ENCODE measurements around the gene RASL10B.
"Not testable (repeated sequence)": the region's sequence is repeated elsewhere in the genome, so short reads cannot be mapped to it uniquely, and the experiment has no call there.

RASL10B gene, protein sequence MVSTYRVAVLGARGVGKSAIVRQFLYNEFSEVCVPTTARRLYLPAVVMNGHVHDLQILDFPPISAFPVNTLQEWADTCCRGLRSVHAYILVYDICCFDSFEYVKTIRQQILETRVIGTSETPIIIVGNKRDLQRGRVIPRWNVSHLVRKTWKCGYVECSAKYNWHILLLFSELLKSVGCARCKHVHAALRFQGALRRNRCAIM

GRCh38 chr17:35731239-35731916 is at the start of gene RASL10B:
Gene RASL10B, plus strand, starts transcription at chr17:35731639. Its CDS starts 3,546 bp downstream, at chr17:35735185.
- no peak for DNase-seq (ENCODE audit: low read depth)

DNA sequence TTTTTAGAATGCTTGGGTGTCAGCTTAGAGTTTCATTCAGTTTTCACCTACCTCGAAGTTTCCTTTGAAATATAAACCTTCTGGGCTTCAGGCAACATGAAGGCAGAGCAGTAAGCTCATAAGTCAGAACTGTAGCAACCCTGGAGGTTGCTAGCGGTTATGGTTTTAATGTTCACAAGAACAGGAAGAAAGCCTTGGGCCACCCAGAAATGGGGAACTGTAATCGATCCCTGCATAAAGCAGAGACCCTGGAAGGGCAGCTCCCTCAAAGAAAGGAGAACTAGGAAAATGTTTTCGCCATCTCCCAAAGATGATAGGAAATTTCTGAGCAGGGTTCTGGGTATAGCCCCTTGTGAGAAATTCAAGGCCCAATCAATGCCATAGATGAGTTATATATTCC is 47.8 kb upstream of the RASL10B start:
- DNase-seq (ENCODE audit: low read depth) = no peak

- DNase-seq (ENCODE audit: low read depth) = no peak
These were observed 47.2 kb upstream of the RASL10B start for GRCh38 chr17:35684055-35684802.

DNA sequence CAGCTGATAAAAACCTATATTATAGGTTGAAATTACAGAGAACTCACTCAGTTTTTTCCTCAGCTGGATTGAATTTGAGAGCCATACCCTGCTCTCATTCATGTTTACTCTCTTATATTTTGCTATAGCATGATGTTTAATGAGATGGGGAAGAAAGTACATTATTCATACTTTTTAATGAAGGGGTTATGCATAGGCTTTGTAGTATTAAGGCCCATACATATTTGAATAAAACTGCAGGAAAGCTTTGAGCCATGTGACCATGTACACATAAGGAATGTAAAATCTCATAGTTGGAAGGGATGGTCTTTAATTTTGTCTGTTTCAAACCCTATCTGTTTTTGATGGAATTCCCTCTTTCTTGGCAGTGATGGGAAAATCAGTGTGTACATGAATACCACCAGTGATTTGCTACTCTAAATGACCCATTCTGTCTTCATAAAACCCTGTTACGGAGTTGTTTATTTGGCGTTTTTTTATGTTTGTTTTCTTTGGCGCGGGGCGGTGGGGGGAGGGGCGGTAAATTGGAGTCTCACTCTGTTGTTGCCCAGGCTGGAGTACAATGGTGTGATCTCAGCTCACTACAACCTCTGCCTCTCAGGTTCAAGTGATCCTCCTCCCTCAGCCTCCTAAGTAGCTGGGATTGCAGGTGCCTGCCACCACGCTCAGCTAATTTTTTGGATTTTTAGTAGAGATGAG is 38.8 kb upstream of the RASL10B start:
- no peak for DNase-seq (ENCODE audit: low read depth)

DNA sequence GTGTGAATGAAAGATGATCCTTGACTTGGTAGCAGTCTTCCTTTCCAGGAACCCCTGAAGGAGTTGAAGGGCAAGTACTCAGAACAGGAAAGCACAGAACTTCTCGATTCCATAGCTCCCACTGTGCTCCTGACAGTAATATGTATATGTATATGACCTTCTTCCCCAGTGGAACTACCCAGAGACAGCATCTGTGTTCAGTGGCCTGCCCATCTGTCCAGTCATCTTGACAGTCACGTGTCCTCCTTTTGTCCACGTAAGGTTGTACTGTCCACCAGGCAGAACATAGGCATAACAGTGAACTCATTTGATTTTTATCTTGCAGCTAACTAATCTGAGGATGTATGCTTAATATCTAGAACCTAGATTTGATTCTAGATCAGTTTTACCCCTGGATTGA is 37.8 kb upstream of the RASL10B start:
- no peak for DNase-seq (ENCODE audit: low read depth)

- no peak for DNase-seq (ENCODE audit: low read depth)
These were observed 36.5 kb upstream of the RASL10B start for GRCh38 chr17:35694906-35695305.

DNA sequence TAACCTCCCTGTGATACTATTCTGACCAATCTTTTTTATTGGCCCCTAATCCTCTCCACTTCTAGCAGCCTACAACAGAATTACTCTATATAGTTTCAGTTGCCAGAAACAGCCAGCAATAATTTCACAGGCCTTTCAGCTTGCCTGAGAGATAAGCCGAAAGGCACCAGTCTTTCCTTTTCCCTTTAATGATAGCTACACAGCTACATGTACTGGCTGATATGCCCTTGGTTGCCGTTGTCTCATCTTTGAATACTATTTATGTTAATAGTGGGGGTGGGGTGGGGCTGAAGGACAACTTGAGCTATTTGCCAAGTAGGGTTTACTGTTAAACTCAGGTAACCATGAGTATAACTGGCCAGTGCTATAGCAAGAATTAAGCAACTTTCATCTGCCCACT is 35.8 kb upstream of the RASL10B start:
- no peak for DNase-seq (ENCODE audit: low read depth)

DNA sequence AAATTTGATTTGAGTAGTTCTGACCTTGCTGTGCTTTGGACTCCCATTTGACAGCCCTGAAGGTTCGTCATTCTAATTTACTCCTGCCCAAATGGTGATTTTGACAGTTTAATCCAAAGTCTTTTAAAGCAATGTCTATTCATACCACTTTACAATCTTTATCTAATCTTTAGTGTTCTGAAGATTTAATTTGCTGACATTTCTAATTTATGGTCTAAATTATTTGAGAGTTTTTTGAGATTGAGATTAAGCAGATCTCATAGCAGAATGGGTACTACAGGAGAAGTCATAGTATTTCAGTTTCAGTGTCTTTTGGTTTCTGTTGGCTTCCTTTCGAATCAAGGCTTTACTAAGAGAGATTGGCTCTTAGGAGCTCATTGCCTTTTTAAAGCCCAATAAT is 32.6 kb upstream of the RASL10B start:
- DNase-seq (ENCODE audit: low read depth) = no peak

- DNase-seq (ENCODE audit: low read depth) = no peak
These were observed 31.3 kb upstream of the RASL10B start for GRCh38 chr17:35700150-35700549.

GRCh38 chr17:35701491-35701890 is 29.9 kb upstream of the RASL10B start:
- no peak for DNase-seq (ENCODE audit: low read depth)

GRCh38 chr17:35703308-35703707 is 28.1 kb upstream of the RASL10B start:
- DNase-seq (ENCODE audit: low read depth) = not testable (repeated sequence)

- no peak for DNase-seq (ENCODE audit: low read depth)
These were observed 26.2 kb upstream of the RASL10B start for GRCh38 chr17:35705230-35705629.

DNA sequence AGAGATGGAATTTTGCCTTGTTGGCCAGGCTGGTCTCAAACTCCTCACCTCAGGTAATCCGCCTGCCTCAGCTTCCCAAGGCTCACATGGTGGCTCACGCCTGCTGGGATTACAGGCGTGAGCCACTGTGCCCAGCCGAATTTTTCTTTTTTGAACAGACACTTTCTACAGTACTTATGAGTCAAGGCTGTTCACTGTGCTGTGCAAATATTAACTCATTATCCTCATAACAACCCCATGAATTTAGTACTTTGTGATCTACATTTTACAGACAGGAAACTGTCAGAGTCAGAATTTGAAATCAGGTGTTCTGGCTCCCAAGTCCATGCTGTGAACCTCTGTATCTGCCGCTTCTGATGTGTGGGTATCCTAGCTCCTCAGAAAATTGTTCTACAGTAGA is 25.7 kb upstream of the RASL10B start:
- DNase-seq (ENCODE audit: low read depth) = no peak

- DNase-seq (ENCODE audit: low read depth) = no peak
These were observed 23.3 kb upstream of the RASL10B start for GRCh38 chr17:35708149-35708548.

DNA sequence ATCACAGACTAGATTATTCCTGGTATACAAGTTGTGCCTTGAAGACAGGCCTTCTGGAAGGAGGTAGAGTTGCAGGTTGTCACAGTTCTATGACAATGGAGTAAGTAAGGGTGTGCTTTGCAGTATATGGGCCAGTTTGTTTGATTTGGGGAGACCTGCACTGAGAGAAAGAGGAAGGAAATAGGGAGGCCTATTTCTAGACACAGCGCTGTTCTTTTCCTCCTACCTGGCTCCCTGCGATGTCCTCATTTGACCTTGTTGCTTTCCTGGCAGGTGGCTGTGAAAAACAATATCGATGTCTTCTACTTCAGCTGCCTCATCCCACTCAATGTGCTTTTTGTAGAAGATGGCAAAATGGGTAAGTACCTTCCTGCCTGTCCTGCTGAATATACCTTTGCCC is 22.5 kb upstream of the RASL10B start:
- DNase-seq (ENCODE audit: low read depth) = no peak

DNA sequence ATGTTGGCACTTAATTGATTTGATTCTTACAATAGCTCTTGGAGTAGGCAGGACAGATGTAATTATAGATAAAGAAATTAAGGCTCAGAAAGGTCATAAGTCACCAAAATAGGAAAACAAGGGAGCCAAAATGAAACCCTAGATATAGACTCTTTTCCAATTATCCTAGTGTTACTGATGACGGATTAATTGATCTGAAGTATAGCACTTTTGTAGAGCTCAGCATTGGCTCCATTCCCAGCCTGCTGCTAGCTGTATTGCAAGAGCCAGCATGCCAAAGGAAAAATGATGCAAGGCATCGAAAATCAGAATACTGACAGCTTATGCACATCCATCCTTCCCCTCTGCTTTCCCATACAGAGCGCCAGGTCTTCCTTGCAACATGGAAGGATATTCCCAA is 21.6 kb upstream of the RASL10B start:
- DNase-seq (ENCODE audit: low read depth) = no peak

- no peak for DNase-seq (ENCODE audit: low read depth)
These were observed 20.5 kb upstream of the RASL10B start for GRCh38 chr17:35710950-35711349.

- no peak for DNase-seq (ENCODE audit: low read depth)
These were observed 18.2 kb upstream of the RASL10B start for GRCh38 chr17:35713069-35713728.

- no peak for DNase-seq (ENCODE audit: low read depth)
These were observed 16.5 kb upstream of the RASL10B start for GRCh38 chr17:35714988-35715387.

DNA sequence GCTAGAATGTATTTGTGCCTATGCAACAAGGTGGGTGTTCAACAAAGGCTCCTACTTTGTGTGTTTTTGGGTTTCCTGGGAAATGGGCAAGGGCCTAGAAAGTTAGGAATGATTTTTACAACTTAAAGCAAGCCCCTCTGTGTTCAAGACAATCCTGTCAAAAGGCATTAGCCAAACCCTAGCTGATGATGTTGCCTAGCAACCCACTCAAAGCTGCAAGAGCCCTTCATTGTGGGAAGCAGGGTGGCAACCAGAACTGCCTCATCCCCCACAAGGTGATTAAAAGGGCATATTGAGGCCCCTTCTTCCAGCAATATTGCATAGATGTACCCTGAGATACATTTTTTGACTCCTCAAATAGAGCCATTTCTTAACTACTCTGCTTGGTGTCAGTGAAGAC is 16.0 kb upstream of the RASL10B start:
- no peak for DNase-seq (ENCODE audit: low read depth)

DNA sequence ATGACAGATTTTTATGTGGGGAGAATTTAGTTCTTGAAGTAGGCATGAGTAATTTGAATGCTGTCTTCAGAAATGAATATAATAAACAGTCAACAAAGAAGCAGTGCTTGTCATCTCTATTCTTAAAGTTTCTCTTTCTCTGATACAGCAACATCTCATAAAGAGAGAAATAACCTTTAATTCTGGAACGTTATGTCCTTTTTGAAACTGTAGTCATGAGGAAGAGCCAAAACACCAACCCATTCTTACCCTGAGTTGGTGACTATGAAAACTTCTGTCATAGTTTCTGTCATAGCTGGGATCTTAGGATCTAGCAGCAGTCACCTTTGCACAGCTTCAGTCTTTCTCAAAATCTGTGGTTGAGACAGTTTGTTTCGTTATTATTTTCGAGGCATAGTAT is 15.3 kb upstream of the RASL10B start:
- DNase-seq (ENCODE audit: low read depth) = no peak

- no peak for DNase-seq (ENCODE audit: low read depth)
These were observed 14.5 kb upstream of the RASL10B start for GRCh38 chr17:35716897-35717465.

All from HS-27A (cell line).